Mucosa of rectum (tissue), 2 donors: ENCODE results near the gene NDUFB2.

ENCODE experiments used
- H3K27ac ChIP-seq, 2 donors: one replicate each; pipeline ENCODE4 v1.7.0; 2013; ENCODE audit warnings: inconsistent platforms in 2 of 2, low read depth in 2 of 2, low read length in 2 of 2
- H3K27me3 ChIP-seq, 2 donors: one replicate each; pipeline ENCODE4 v1.7.0; 2013; ENCODE audit warnings: low read length in 2 of 2; ENCODE audit not compliant: control insufficient read depth in 2 of 2, insufficient read depth in 2 of 2
- H3K36me3 ChIP-seq, 2 donors: one replicate each; pipeline ENCODE4 v1.7.0; 2013; ENCODE audit warnings: low read length in 2 of 2; ENCODE audit not compliant: control insufficient read depth in 2 of 2, insufficient read depth in 2 of 2
- H3K4me1 ChIP-seq, 2 donors: one replicate each; pipeline ENCODE4 v1.7.0; 2013; ENCODE audit warnings: low read length in 2 of 2, mild to moderate bottlenecking in 1 of 2; ENCODE audit not compliant: control insufficient read depth in 2 of 2, insufficient read depth in 2 of 2
- H3K4me3 ChIP-seq, 2 donors: one replicate each; pipeline ENCODE4 v1.7.0; 2013; ENCODE audit warnings: low read length in 2 of 2
- H3K9ac ChIP-seq, 2 donors: one replicate each; pipeline ENCODE4 v1.7.0; 2013; ENCODE audit warnings: low read length in 2 of 2, low read depth in 1 of 2, mild to moderate bottlenecking in 1 of 2
- H3K9me3 ChIP-seq, 2 donors: one replicate each; pipeline ENCODE4 v1.7.0; 2013; ENCODE audit warnings: low read length in 2 of 2; ENCODE audit not compliant: control insufficient read depth in 2 of 2
- donor health status: healthy.
- donor health status: Normal muscosa, but diverticular disease.

NDUFB2 gene

GRCh38 chr7:140677496-140677895 is 19.0 kb upstream of the NDUFB2 start:
- no peak overlapping the region for H3K9ac ChIP-seq
- H3K9me3 ChIP-seq: no peaks in the 10 kb centered on the region
- H3K4me3 ChIP-seq: no peak overlapping the region
- H3K4me1 ChIP-seq: peaks cover 16 to 23% of the 10 kb centered on the region in 2 donors
- H3K36me3 ChIP-seq: peaks cover 21 to 29% of the 10 kb centered on the region in 2 donors
- no peaks in the 10 kb centered on the region for H3K27me3 ChIP-seq
- no peak overlapping the region for H3K27ac ChIP-seq

- no peaks in the 10 kb centered on the region for H3K27me3 ChIP-seq
- peaks cover 16 to 23% of the 10 kb centered on the region in 2 donors for H3K4me1 ChIP-seq
- H3K9me3 ChIP-seq: no peaks in the 10 kb centered on the region
- no peak overlapping the region for H3K4me3 ChIP-seq
- no peak overlapping the region for H3K27ac ChIP-seq
- no peak overlapping the region for H3K9ac ChIP-seq
- H3K36me3 ChIP-seq: peaks cover 23 to 29% of the 10 kb centered on the region in 2 donors
Observed at GRCh38 chr7:140678081-140678815, 18.3 kb upstream of the NDUFB2 start.

- peaks cover 25 to 33% of the 10 kb centered on the region in 2 donors for H3K36me3 ChIP-seq
Observed at GRCh38 chr7:140678816-140679130, 17.7 kb upstream of the NDUFB2 start.

GRCh38 chr7:140679186-140679585 is 17.3 kb upstream of the NDUFB2 start:
- H3K4me1 ChIP-seq: peaks cover 11 to 17% of the 10 kb centered on the region in 2 donors
- H3K36me3 ChIP-seq: peaks cover 25 to 37% of the 10 kb centered on the region in 2 donors
- H3K27me3 ChIP-seq: no peaks in the 10 kb centered on the region
- H3K9me3 ChIP-seq: no peaks in the 10 kb centered on the region
- no peak overlapping the region for H3K4me3 ChIP-seq
- no peak overlapping the region for H3K27ac ChIP-seq
- no peak overlapping the region for H3K9ac ChIP-seq

More at GRCh38 chr7:140678816-140679130, 17.7 kb upstream of the NDUFB2 start:
- Histone ChIP-seq H3K4me3 (no peak overlapping the region), H3K9ac (no peak overlapping the region), H3K27me3 (no peaks in the 10 kb centered on the region), H3K9me3 (no peaks in the 10 kb centered on the region), H3K27ac (no peak overlapping the region), H3K4me1 (peaks cover 13 to 22% of the 10 kb centered on the region in 2 donors)

- no peaks in the 10 kb centered on the region for H3K9me3 ChIP-seq
- peaks cover 0 to 1% of the 10 kb centered on the region in 2 donors for H3K4me1 ChIP-seq
- no peaks in the 10 kb centered on the region for H3K27me3 ChIP-seq
- peaks cover 27 to 40% of the 10 kb centered on the region in 2 donors for H3K36me3 ChIP-seq
- no peak overlapping the region for H3K27ac ChIP-seq
- no peak overlapping the region for H3K9ac ChIP-seq
- no peak overlapping the region for H3K4me3 ChIP-seq
Observed at GRCh38 chr7:140680886-140681285, 15.6 kb upstream of the NDUFB2 start.

- Histone ChIP-seq H3K27me3 (no peaks in the 10 kb centered on the region), H3K36me3 (peaks cover 27 to 41% of the 10 kb centered on the region in 2 donors), H3K4me1 (no peaks in the 10 kb centered on the region), H3K9ac (no peak overlapping the region), H3K4me3 (no peak overlapping the region), H3K9me3 (no peaks in the 10 kb centered on the region), H3K27ac (no peak overlapping the region)
Observed at GRCh38 chr7:140681766-140682165, 14.7 kb upstream of the NDUFB2 start.

- Histone ChIP-seq H3K4me3 (no peak overlapping the region), H3K36me3 (peaks cover 28 to 43% of the 10 kb centered on the region in 2 donors), H3K9me3 (no peaks in the 10 kb centered on the region), H3K4me1 (no peaks in the 10 kb centered on the region), H3K9ac (no peak overlapping the region), H3K27ac (no peak overlapping the region), H3K27me3 (no peaks in the 10 kb centered on the region)
Observed at GRCh38 chr7:140683657-140684056, 12.9 kb upstream of the NDUFB2 start.

- H3K9me3 ChIP-seq: no peaks in the 10 kb centered on the region
- no peak overlapping the region for H3K27ac ChIP-seq
- no peaks in the 10 kb centered on the region for H3K4me1 ChIP-seq
- H3K4me3 ChIP-seq: no peak overlapping the region
- H3K27me3 ChIP-seq: no peaks in the 10 kb centered on the region
- H3K9ac ChIP-seq: no peak overlapping the region
- peaks cover 23 to 39% of the 10 kb centered on the region in 2 donors for H3K36me3 ChIP-seq
Observed at GRCh38 chr7:140684066-140684950, 12.2 kb upstream of the NDUFB2 start.

- Histone ChIP-seq H3K9ac (no peak overlapping the region), H3K4me1 (no peaks in the 10 kb centered on the region), H3K9me3 (no peaks in the 10 kb centered on the region), H3K27ac (no peak overlapping the region), H3K4me3 (no peak overlapping the region), H3K27me3 (no peaks in the 10 kb centered on the region), H3K36me3 (peaks cover 30 to 42% of the 10 kb centered on the region in 2 donors)
Observed at GRCh38 chr7:140685407-140686087, 11.0 kb upstream of the NDUFB2 start.

GRCh38 chr7:140686921-140687320 is 9.6 kb upstream of the NDUFB2 start:
- H3K9ac ChIP-seq: no peak overlapping the region
- H3K27me3 ChIP-seq: no peaks in the 10 kb centered on the region
- no peak overlapping the region for H3K4me3 ChIP-seq
- no peaks in the 10 kb centered on the region for H3K4me1 ChIP-seq
- H3K27ac ChIP-seq: no peak overlapping the region
- peaks cover 29 to 34% of the 10 kb centered on the region in 2 donors for H3K36me3 ChIP-seq
- no peaks in the 10 kb centered on the region for H3K9me3 ChIP-seq
